NCI-H526 treated with DMSO at 0.1 percent for 48 hours (cell line): ENCODE data around the gene GPS1.

Source experiments
- DNase-seq: peaks from one replicate; lab custom pipeline; 2025; lab: John Stamatoyannopoulos, UW

GPS1 gene

DNA sequence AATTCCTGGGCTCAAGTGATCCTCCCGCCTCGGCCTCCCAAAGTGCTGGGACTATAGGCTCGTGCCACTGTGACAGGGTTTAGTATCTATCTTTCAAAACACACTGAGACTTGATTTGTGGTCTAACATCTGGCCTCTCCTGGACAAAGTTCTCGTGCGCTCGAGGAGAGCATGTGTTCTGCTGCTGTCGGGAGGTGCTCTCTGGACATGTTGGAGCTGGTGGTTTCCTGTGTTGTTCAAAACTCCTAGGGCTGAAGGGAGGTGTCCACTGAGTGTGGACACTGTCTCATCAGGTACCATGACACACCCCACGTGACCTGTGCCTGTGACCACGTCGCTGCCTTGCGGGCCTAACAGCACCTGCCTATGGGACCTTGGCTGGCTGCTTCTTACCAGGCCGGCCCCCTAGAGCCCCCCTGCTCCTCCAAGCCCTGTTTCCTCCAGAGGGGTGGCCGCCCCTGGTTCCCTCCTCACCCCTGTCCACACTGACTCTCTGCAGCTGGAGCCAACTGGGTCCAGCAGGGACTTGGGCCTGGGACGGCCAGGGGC, 5.7 kb upstream of the GPS1 start:
- no peak for DNase-seq

GRCh38 chr17:82046903-82047302, 4.8 kb upstream of the GPS1 start:
- no peak for DNase-seq

GRCh38 chr17:82047379-82047778, 4.3 kb upstream of the GPS1 start:
- DNase-seq, result no peak

DNA sequence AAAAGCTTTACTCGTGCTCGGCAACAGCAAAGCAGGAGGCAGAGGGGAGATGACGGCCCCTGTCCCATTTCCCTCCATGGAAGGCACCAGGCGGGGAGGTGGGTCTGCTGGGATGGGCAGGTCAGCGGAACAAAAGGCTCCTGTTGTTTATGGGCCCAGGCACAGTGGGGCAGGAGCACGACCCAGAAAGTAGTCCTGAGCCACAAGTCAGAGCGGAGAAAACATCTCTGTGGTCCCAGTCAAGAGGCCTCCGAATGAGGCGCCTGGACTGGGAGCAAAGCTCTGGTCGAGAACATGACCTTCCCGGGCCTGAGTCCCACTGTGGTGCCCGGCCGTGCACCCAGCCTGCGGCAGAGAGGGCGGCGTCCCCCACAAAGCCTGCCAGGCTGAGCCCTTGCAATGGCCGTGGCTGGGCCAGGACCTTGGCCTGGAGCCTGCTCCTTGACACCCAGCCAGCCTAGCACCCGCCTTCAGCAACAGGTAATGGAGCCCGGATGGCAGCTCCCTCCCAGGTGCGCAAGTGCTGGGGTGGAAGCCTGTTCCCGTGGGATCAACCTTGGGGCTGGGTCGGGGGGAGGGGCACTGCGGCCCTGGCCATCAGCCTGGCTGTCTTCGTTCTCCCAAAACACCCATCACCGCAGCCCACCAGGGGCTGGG, 3.7 kb upstream of the GPS1 start:
- no peak for DNase-seq

GRCh38 chr17:82048571-82048971, 3.1 kb upstream of the GPS1 start:
- DNase-seq, result no peak

DNA sequence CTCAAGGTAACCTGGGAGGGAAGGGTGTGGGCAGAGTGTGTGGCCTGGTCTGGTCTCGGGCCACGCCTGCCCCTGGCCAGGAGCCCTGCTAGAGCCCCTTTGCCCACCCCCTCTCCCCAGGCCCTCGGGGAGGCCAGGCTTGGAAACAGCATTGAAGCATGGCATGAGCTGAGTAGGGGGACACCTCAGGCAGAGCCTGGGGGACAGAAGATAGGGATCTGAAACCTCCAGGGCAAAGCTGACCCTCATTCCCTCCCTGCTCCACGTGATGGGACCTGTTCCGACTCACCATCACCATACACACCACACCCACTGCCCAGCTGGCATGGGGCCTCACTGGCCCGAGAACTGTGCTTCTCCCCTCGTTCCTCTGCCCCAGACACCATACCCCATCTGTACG, 2.6 kb upstream of the GPS1 start:
- DNase-seq, result no peak

GRCh38 chr17:82049521-82049971, 2.2 kb upstream of the GPS1 start:
- DNase-seq, result no peak

DNA sequence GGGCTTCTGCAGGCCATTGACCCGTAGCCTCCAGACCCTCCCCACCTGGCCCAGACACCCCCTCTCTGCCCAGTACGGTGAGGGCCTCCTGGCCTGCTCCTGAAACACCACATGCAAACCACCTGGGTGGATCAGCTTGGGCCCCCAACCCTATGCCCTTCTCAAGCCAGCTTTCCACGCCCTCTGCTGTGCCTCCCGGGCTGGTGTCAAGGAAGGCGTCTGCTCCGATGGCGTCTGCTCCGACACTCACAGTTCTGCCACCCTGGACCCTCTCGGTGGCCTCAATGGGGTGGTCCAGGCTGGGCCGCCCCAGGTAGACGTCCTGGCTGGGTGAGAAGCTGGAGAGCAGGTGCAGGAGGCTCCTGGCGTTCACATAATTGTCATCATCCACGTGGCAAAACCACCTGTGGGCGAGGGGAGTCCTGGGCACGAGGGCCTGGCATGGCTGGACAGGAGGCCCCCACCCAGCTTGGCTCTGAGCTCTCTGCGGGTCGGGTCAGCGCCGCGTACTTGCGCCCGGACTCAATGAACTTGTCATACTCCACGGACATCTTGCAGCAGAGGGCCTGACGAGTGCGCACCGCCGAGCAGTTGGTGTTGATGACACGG, 1.4 kb upstream of the GPS1 start:
- no peak for DNase-seq

GRCh38 chr17:82050761-82051641, 697 bp upstream of the GPS1 start:
- DNase-seq, result no peak

GRCh38 chr17:82052638-82053059, 951 bp downstream of the GPS1 start:
- no peak for DNase-seq

GRCh38 chr17:82053130-82053529, 1.4 kb downstream of the GPS1 start:
- DNase-seq, result no peak

DNA sequence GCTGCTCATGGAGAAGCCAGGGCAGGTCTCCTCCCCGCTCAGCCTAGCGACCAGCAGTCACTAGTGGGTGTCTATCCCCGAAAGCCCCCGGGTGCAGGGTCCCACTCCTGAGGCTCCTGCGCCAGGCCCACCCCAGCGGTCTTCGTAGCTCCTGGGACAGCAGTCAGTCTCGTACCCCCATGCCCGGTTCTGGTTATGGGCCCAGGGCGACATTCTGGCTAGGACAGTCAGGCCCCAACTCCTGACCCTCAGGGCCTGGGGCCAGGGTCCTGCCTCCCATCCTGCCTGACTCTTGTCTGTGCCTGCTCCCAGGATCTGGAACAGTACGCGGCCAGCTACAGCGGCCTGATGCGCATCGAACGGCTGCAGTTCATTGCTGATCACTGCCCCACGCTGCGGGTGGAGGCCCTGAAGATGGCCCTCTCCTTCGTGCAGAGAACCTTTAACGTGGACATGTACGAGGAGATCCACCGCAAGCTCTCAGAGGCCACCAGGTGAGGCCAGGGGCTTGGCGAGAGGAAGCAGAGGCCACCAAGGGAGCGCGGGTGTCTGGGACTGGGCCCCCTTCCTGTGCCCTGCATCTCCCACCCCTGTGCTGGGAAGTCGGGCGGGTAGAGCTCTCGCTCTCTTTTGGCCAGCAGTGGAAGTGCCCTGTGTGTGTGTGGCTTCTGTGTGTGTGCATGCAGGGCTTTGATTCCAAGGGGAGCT, 2.0 kb downstream of the GPS1 start:
- no peak for DNase-seq

DNA sequence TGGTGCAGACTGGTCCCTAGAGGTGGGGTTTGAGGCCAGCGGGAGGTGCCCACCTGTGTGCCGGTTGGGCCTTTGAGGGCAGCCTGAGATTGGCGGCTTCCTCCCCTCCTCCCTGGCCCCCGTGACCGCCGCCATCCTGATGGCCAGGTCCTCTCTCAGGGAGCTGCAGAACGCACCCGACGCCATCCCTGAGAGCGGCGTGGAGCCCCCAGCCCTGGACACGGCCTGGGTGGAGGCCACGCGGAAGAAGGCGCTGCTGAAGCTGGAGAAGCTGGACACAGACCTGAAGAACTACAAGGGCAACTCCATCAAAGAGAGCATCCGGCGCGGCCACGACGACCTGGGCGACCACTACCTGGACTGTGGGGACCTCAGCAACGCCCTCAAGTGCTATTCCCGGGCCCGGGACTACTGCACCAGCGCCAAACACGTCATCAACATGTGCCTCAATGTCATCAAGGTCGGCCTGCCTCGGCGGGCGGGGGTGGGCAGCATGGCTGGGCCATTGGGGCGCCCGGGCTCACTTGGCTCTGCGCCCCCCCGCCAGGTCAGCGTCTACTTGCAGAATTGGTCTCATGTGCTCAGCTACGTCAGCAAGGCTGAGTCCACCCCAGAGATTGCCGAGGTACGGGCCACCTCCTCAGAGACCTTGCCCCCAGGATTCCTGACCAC, 2.8 kb downstream of the GPS1 start:
- no peak for DNase-seq

DNA sequence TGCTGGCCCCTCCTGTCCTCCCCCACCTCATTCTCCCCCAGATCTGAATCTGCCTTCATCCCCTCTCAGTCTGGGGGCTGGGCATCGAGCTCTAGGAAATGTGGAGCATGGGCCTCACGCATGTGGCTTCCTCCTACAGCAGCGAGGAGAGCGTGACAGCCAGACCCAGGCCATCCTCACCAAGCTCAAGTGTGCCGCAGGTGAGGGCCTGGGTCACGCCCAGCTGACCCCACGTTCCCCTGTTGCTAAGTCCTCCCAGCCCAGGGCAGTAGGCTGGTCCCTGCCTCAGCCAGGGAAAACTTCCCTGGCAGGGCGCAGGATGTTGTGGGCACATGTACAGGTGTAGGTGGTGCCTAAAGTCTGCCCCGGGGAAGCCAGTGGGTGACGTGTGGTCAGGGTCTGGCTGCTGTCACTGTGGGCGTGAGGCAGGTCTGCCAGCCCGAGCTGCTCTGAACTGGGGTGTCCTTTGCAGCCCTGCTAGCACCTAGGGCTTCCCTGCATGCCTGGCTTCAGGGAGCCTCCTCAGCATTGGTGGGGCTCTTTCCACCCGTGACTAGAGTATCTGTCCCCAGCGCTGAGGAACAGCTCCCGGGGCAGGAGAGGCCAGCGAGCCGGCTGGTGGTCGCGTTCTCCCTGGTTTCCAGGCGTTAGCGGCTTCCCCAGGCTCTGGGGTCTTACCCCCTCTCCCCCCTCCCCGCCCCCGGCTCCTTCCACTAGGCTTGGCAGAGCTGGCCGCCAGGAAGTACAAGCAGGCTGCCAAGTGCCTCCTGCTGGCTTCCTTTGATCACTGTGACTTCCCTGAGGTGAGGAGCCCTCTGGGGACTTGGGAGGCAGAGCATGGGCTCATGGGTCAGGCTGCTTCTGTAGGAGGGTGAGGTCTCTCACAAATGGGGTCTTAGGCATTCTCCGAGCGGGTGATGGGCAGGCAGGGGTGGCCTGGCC, 3.6 kb downstream of the GPS1 start:
- DNase-seq, result no peak

DNA sequence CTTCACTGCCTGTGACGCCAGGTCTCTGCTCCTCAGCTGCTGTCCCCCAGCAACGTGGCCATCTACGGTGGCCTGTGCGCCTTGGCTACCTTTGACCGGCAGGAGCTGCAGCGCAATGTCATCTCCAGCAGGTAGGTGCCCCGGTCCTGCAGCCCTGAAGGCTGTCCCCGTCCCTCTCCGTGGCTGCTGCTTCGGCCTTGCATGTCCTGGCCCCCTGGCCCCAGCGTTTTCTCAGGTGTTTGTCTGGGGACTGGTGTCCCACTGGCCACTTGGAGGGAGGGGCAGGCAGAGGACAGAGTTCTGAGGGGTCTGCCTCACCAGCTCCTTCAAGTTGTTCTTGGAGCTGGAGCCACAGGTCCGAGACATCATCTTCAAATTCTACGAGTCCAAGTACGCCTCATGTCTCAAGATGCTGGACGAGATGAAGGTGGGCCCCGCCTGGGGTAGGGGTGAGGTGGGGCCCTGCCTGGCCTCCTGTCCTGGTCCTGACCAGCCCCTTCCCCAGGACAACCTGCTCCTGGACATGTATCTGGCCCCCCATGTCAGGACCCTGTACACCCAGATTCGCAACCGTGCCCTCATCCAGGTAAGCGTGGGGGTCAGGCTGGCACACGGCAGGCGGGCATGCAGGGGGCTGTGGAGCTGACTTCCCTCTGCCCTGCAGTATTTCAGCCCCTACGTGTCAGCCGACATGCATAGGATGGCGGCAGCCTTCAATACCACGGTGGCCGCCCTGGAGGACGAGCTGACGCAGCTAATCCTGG, 4.4 kb downstream of the GPS1 start:
- DNase-seq, result no peak

GRCh38 chr17:82056729-82057621, 5.3 kb downstream of the GPS1 start:
- no peak for DNase-seq

DNA sequence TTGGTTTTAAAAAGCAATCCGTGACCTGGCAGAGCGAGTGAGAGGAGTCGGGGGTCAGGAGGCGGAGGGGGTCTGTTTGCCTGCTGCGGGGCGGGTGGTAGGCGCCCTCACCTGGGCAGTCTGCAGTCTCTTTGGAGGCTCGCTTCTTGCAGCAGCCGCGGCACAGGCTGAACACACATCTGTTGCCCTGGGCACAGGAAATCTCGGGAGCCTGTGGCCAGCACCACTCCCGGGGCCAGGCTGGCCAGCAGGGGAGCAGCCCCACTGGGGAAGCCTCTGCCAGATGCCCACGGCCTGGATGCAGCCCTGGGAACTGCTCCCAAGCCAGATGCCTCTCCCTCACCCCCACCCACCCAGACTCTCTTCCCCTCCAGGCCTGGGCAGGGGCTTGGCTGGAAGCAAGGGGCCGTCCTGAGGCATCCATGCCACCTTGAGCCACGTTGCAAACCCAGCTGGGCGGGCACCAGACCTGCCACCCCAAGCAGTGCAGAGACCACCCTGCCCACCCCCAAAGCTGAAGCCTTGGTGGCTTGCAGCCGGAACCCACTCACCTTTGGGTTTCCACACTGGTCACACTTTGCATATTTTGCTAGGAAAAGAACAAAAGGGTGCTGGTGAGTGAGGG, 6.6 kb downstream of the GPS1 start:
- no peak for DNase-seq

DNA sequence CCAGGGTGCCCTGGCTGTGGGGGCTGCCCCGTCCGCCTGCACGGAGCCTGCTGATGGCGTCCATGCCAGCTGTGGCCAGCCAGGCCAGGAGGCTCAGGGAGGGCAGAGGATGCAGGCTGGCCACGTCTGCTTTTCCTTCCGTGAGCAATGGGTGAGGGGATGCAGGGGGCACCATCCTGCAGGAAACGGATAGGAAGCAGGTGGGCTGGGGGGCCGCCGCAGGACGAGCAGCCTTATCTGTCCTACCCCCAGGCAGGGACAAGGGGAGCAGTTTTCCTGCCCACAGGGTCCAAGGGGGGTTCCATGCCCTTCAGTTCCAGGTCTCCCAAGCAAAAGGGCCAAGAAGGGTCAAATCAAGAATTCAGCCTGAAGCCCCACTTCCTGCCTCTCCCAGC, 7.2 kb downstream of the GPS1 start:
- no peak for DNase-seq
